DND-41 (cell line): ENCODE results near the gene PCBP4.
"Not testable (repeated sequence)": the region's sequence is repeated elsewhere in the genome, so short reads cannot be mapped to it uniquely, and the experiment has no call there.

Source experiments
- ATAC-seq: fragments of 200-7000 bp; cut with Tn5 transposase; 3 replicates; pipeline ENCODE4 v1.9.1; 2021; ENCODE audit warnings: low read depth; ENCODE audit not compliant: insufficient read depth
- DNase-seq: peaks from one replicate; pipeline ENCODE4 v3.0.0-alpha.2; 2020
- H2AFZ ChIP-seq: 2 replicates; pipeline ENCODE4 v1.6.0; 2012; ENCODE audit warnings: low read depth, low read length
- H3K27ac ChIP-seq: 2 replicates; pipeline ENCODE4 v1.5.1; 2012; ENCODE audit warnings: low read length, inconsistent platforms
- H3K27me3 ChIP-seq: fragments of 200-600 bp; sonication (generic); 2 replicates; pipeline ENCODE4 v1.6.0; 2012; ENCODE audit warnings: low read length, mild to moderate bottlenecking, inconsistent platforms; ENCODE audit not compliant: insufficient read depth, poor library complexity
- H3K36me3 ChIP-seq: 2 replicates; pipeline ENCODE4 v1.5.1; 2012; ENCODE audit warnings: low read length, inconsistent platforms; ENCODE audit not compliant: insufficient read depth
- H3K4me1 ChIP-seq: 2 replicates; pipeline ENCODE4 v1.5.1; 2012; ENCODE audit warnings: mild to moderate bottlenecking, low read length; ENCODE audit not compliant: insufficient read depth
- H3K4me2 ChIP-seq: 2 replicates; pipeline ENCODE4 v1.6.0; 2012; ENCODE audit warnings: mild to moderate bottlenecking, moderate library complexity, low read length, inconsistent platforms; ENCODE audit not compliant: insufficient read depth
- H3K4me3 ChIP-seq, 2 experiments: fragments of 200-600 bp in 1 of 2; shearing (Covaris generic) in 1 of 2; 2 replicates each; pipeline ENCODE4 v1.5.1; 2012 to 2016; ENCODE audit warnings: inconsistent platforms in 2 of 2, low read length in 2 of 2, mild to moderate bottlenecking in 2 of 2, low read depth in 1 of 2, moderate library complexity in 1 of 2
- H3K79me2 ChIP-seq: 2 replicates; pipeline ENCODE4 v1.6.0; 2012; ENCODE audit warnings: low read length, inconsistent platforms; ENCODE audit not compliant: insufficient read depth
- H3K9ac ChIP-seq: 2 replicates; pipeline ENCODE4 v1.6.0; 2012; ENCODE audit warnings: low read depth, mild to moderate bottlenecking, inconsistent platforms, low read length, moderate library complexity
- H3K9me3 ChIP-seq: 2 replicates; pipeline ENCODE4 v1.5.1; 2012; ENCODE audit warnings: low read length, moderate library complexity, mild to moderate bottlenecking, inconsistent platforms; ENCODE audit not compliant: insufficient read depth, severe bottlenecking
- H4K20me1 ChIP-seq: 2 replicates; pipeline ENCODE4 v1.6.0; 2012; ENCODE audit warnings: low read length; ENCODE audit not compliant: insufficient read depth
- EZH2 ChIP-seq: IDR thresholded peaks from 3 replicates; pipeline ENCODE4 v1.6.1; 2012; ENCODE audit warnings: borderline replicate concordance, low read depth, mild to moderate bottlenecking, moderate library complexity, low read length, inconsistent platforms; ENCODE audit not compliant: severe bottlenecking
- TF ChIP-seq, protein P1 (sequence below): IDR thresholded peaks from 2 replicates; pipeline ENCODE4 v1.5.1; 2012; ENCODE audit warnings: borderline replicate concordance, low read length, moderate library complexity, mild to moderate bottlenecking; ENCODE audit not compliant: poor library complexity, severe bottlenecking; ENCODE audit errors: extremely low read depth

Gene PCBP4

DNA sequence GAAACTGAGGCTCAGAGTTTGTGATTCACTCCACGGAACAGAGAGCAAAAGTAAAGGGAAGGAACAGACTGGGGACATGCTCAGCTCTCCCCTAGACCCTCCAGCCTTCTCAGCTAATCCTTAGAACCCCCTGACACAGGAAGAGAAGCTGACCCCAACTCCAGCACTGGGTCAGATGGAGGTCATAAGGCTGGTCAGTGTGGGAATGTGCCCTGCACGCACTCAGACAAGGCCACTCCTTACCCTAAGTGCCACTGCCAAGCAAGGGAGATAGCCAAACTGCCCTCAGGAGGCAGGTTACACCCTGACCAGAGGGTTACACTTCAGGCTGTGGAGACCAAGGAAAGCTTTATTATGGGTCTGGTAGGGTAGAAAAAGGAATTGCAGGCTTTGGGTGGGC is 27.3 kb upstream of the PCBP4 start:
- H3K27ac ChIP-seq = peak overlapping the region; percentile 91
- DNase-seq (no peak), ATAC-seq (no peak)
- peaks cover 31% of the 10 kb centered on the region for H3K79me2 ChIP-seq
- H3K4me2 ChIP-seq = peak overlapping the region; percentile 93
- H3K27me3 ChIP-seq = no peaks in the 10 kb centered on the region
- H2AFZ ChIP-seq = no peak overlapping the region
- TF ChIP-seq EZH2 = no peak
- TF ChIP-seq, protein P1, sequence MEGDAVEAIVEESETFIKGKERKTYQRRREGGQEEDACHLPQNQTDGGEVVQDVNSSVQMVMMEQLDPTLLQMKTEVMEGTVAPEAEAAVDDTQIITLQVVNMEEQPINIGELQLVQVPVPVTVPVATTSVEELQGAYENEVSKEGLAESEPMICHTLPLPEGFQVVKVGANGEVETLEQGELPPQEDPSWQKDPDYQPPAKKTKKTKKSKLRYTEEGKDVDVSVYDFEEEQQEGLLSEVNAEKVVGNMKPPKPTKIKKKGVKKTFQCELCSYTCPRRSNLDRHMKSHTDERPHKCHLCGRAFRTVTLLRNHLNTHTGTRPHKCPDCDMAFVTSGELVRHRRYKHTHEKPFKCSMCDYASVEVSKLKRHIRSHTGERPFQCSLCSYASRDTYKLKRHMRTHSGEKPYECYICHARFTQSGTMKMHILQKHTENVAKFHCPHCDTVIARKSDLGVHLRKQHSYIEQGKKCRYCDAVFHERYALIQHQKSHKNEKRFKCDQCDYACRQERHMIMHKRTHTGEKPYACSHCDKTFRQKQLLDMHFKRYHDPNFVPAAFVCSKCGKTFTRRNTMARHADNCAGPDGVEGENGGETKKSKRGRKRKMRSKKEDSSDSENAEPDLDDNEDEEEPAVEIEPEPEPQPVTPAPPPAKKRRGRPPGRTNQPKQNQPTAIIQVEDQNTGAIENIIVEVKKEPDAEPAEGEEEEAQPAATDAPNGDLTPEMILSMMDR = no peak
- no peaks in the 10 kb centered on the region for H3K9me3 ChIP-seq
- H3K4me1 ChIP-seq = peaks cover 28% of the 10 kb centered on the region
- H3K9ac ChIP-seq = peak overlapping the region; percentile 86
- H4K20me1 ChIP-seq = peaks cover 29% of the 10 kb centered on the region
- H3K36me3 ChIP-seq = peaks cover 40% of the 10 kb centered on the region
- H3K4me3 ChIP-seq = peak overlapping the region; percentile 43 to 73; a peak in 3 of 4 replicates

DNA sequence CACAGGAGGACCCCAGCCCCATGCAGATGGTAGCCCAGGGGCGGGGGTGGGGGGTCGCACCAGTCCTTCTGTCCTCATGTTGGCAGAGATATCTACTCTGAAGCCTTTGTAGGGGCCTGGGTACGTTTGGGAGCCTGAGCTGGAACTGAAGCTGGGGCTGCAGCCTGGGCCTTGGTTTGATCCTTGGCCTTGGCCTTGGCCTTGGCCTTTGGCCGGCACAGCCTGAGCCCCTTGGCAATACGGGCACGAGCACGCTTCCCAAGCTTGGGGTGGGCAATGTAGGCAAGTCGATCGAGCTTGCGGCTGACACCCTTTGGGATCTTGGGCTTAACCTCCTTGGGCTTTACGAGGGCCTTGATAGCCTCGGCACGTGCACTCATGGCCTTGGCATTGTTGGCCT is 26.4 kb upstream of the PCBP4 start:
- H2AFZ ChIP-seq, ATAC-seq, H3K27ac ChIP-seq, DNase-seq, H3K27me3 ChIP-seq, H3K9me3 ChIP-seq: not testable (repeated sequence)
- Histone ChIP-seq H3K9ac (peak overlapping the region; percentile 86; the same call in 1 of the 2 replicates), H3K4me3 (peak overlapping the region in 1 of 2 experiments; percentile 73; a peak in 1 of 4 replicates), H3K4me2 (peak overlapping the region; percentile 93), H3K36me3 (peaks cover 40% of the 10 kb centered on the region), H3K79me2 (peaks cover 31% of the 10 kb centered on the region), H4K20me1 (peaks cover 37% of the 10 kb centered on the region), H3K4me1 (peaks cover 28% of the 10 kb centered on the region)

DNA sequence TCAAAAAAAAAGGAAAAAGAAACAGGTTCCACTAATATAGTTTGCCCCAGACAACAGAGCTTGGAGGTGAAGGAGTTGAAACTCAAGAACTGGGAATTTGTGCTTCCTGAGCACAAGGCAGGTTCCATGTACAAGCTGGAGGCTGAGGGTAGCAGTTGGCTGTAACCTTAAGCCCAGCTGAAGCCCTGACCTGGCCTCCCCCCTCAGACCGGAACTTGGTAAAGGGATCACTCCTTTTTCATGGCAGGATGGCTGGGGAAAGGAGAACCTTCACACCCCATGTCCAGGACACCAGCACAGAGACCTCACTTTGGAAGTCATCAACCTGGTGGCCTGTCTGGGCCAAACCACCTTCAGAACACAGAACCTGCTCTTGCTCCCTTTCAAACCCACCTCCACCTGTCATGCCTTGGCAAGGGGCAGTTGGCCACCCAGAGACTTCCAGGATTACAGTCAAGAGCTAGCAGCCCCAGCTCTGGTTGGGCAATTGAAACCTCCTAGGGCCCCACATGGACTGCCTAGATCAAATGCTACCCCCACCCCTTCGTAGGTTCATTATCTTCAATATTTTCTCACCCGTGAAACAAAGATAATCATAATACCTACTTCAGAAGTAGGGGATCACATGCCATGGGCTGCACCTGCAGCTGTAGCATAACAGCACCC is 24.9 kb upstream of the PCBP4 start:
- Histone ChIP-seq H3K4me1 (peaks cover 28% of the 10 kb centered on the region), H3K4me3 (no peak overlapping the region), H3K36me3 (peaks cover 40% of the 10 kb centered on the region), H3K79me2 (peaks cover 31% of the 10 kb centered on the region), H3K9ac (no peak overlapping the region), H4K20me1 (peaks cover 37% of the 10 kb centered on the region), H2AFZ (no peak overlapping the region), H3K27me3 (no peaks in the 10 kb centered on the region), H3K27ac (peak overlapping the region; percentile 24; the same call in 1 of the 2 replicates), H3K9me3 (no peaks in the 10 kb centered on the region), H3K4me2 (peak overlapping the region; percentile 10; the same call in 1 of the 2 replicates)
- TF ChIP-seq, protein P1 = no peak
- ATAC-seq = no peak
- DNase-seq = no peak

- Histone ChIP-seq H3K79me2 (peaks cover 29% of the 10 kb centered on the region), H3K4me1 (peaks cover 23% of the 10 kb centered on the region), H4K20me1 (peaks cover 37% of the 10 kb centered on the region), H3K36me3 (peaks cover 39% of the 10 kb centered on the region)
- H2AFZ ChIP-seq, H3K27me3 ChIP-seq, H3K4me3 ChIP-seq, ATAC-seq, DNase-seq, H3K27ac ChIP-seq, H3K4me2 ChIP-seq, H3K9me3 ChIP-seq, H3K9ac ChIP-seq: not testable (repeated sequence)
Measured at GRCh38 chr3:51990501-51990971, 23.3 kb upstream of the PCBP4 start.
